ENCODE results near the gene CRK.

- no peak for TF ChIP-seq OSR1 (CRISPR knock-in tag; IDR thresholded peaks at IDR 0.05)
- no peak for TF ChIP-seq PPARA (CRISPR knock-in tag; IDR thresholded peaks at IDR 0.05; ENCODE audit: borderline replicate concordance)
- no peak for TF ChIP-seq CREB5 (CRISPR knock-in tag; IDR thresholded peaks at IDR 0.05; ENCODE audit: low read depth)
- peak; percentile 88 for TF ChIP-seq PATZ1 (CRISPR knock-in tag; IDR thresholded peaks at IDR 0.05; ENCODE audit: borderline replicate concordance)
- TF ChIP-seq ZFP30 (CRISPR knock-in tag; IDR thresholded peaks at IDR 0.05) = no peak
- TF ChIP-seq ZNF70 (CRISPR knock-in tag; IDR thresholded peaks at IDR 0.05) = no peak
- no peak for TF ChIP-seq CSRNP3 (CRISPR knock-in tag; IDR thresholded peaks at IDR 0.05)
- TF ChIP-seq ESRRG (CRISPR knock-in tag; IDR thresholded peaks at IDR 0.05) = no peak
- no peak for TF ChIP-seq ZFP3 (CRISPR knock-in tag; IDR thresholded peaks at IDR 0.05)
Observed at GRCh38 chr17:1399679-1400512, 56.1 kb downstream of the CRK start, which contains the start of gene YWHAE.

All from SK-N-SH treated with all-trans-retinoic acid at 6 μM for 48 hours (cell line).